Heart right ventricle (tissue), 16 donors: Measurements from ENCODE around the gene VSNL1. TPM values are rescaled to one million over a fixed set of nuclear protein-coding genes. Genes with fewer than 3 reads are reported as not detected.
"Not testable (repeated sequence)": the region's sequence is repeated elsewhere in the genome, so short reads cannot be mapped to it uniquely, and the experiment has no call there.

ENCODE experiments used
- ATAC-seq, 8 donors: fragments of 200-7000 bp; cut with Tn5 transposase; one replicate each; pipeline ENCODE4 v1.9.1; 2020; ENCODE audit warnings: mild to moderate bottlenecking in 8 of 8, moderate library complexity in 8 of 8, moderate number of reproducible peaks in 1 of 8
- DNase-seq, 2 donors: peaks; one replicate each; pipeline ENCODE4 v3.0.0-alpha.2; 2020
- H3K27ac ChIP-seq, 10 donors: fragments of 200-600 bp; sonication (generic) in 2 of 10; one replicate each; pipeline versions ENCODE4 v1.5.0 to v1.8.0; 2020 to 2022; ENCODE audit warnings: mild to moderate bottlenecking in 3 of 10
- H3K27me3 ChIP-seq, 7 donors: fragments of 200-600 bp; one replicate each; pipeline ENCODE4 v1.8.0; 2021 to 2022; ENCODE audit warnings: mild to moderate bottlenecking in 2 of 7
- H3K36me3 ChIP-seq, 9 donors: fragments of 200-600 bp; sonication (generic) in 1 of 9; one replicate each; pipeline versions ENCODE4 v1.5.0 to v1.8.0; 2020 to 2022; ENCODE audit warnings: mild to moderate bottlenecking in 2 of 9
- H3K4me1 ChIP-seq, 9 donors: fragments of 200-600 bp; sonication (generic) in 1 of 9; one replicate each; pipeline versions ENCODE4 v1.5.0 to v1.8.0; 2020 to 2022; ENCODE audit warnings: mild to moderate bottlenecking in 4 of 9
- H3K4me3 ChIP-seq, 10 donors: fragments of 200-600 bp; sonication (generic) in 2 of 10; one replicate each; pipeline versions ENCODE4 v1.5.0 to v1.8.0; 2020 to 2022; ENCODE audit warnings: mild to moderate bottlenecking in 7 of 10, moderate library complexity in 2 of 10
- H3K9me3 ChIP-seq, 11 donors: fragments of 200-600 bp in 10 of 11; sonication (generic) in 2 of 11; one replicate each; pipeline versions ENCODE4 v1.5.0 to v1.8.0; 2013 to 2022; ENCODE audit warnings: mild to moderate bottlenecking in 2 of 11, control low read depth in 1 of 11, moderate library complexity in 1 of 11
- CTCF ChIP-seq, 9 donors: fragments of 200-600 bp; sonication (generic) in 2 of 9; IDR thresholded peaks; one replicate each; pipeline versions ENCODE4 v1.5.0 to v1.8.0; 2021 to 2022; ENCODE audit warnings: antibody characterized with exemption in 9 of 9, mild to moderate bottlenecking in 5 of 9, moderate library complexity in 1 of 9
- WGBS, 2 donors: extraction: QIAGEN DNeasy Blood & Tissue Kit; methylation state at CpG; one replicate each; pipeline ENCODE4 v1.1.7; 2013; ENCODE audit warnings: inconsistent platforms in 1 of 2; 5-methylcytosine and 5-hydroxymethylcytosine counted together
- intact Hi-C, 10 donors: fragments of 100-400 bp; cut with DNase I; formaldehyde crosslinking; loops; one replicate each; pipeline versions ENCODE4 v1.11.1 to v1.14.2; 2022
- polyA plus RNA-seq, 2 donors: library from polyadenylated mRNA; stranded (reverse); fragments of 200-250 nt; gene quantifications; one replicate each; pipeline ENCODE4 v1.2.3, GENCODE V29; 2013
- total RNA-seq, 10 donors: library from RNA; stranded (reverse); fragmentation: NEBNext Ultra II Directional in 3 of 10; extraction: Animal tissue kit (Norgen Biotek cat#: 25700) in 3 of 10; gene quantifications; one replicate each; pipeline versions ENCODE4 v1.2.1 to v1.2.4, GENCODE V29; 2021 to 2023
- donor health status: Arrhythmogenic right ventricular cardiomyopathy.
- donor health status: ischemic (EF 13 %, LVEDD 7.1; RV severe dilation, severe dysfunction).
- donor health status: healthy with polysubstance abuse.
- donor health status: DM: no; HTN: yes; CAD: no.
- donor health status: DM: no; HTN: no; CAD: no.
- donor health status: ischemic (EF 25% LVEDD 6.9; RV normal size, moderate dysfunction).
- donor health status: ischemic (EF 25% LVEDD 5.7; RV mildly dilated, moderate dysfunction).
- donor health status: healthy.
- donor health status: DM: yes; HTN: yes; CAD: no.
- donor health status: Ischemic cardiomyopathy.
- donor health status: ischemic (EF 35%, LVEDD 5.7; RV mildly dilated, moderate dysfunction).
- donor health status: nonischemic (EF 11% LVEDD 7.7; RV severe dilation, severe dysfunction).
- donor health status: DM: yes; HTN: yes; CAD: no.
- donor health status: PGD.
- donor health status: ischemic (EF 29% LVEDD 5.4; RV normal size, mild dysfunction).
- donor health status: nonischemic (EF 23%, LVEDD 6.1; RV moderate dilation, normal function).

Gene VSNL1
- total and polyA plus RNA-seq, 12 donors: 5.9 to 24.3 (median 17.3) TPM

- Histone ChIP-seq H3K27ac (no peak overlapping the region), H3K4me3 (no peak overlapping the region), H3K36me3 (no peaks in the 10 kb centered on the region), H3K27me3 (no peaks in the 10 kb centered on the region), H3K9me3 (no peaks in the 10 kb centered on the region), H3K4me1 (peaks cover 0 to 7% (median 0%) of the 10 kb centered on the region in 9 donors)
- ATAC-seq (no peak), DNase-seq (no peak)
- intact Hi-C loops: loop anchor here in 1 of 10 donors (10.0 kb wide), 1 partner anchor 63 kb away; no protein-coding TSS in a partner anchor
- TF ChIP-seq CTCF (IDR thresholded peaks at IDR 0.05): no peak
Measured at GRCh38 chr2:17558053-17558452, 17.6 kb downstream of the VSNL1 start.

- Histone ChIP-seq H3K4me1 (peaks cover 0 to 8% (median 0%) of the 10 kb centered on the region in 9 donors), H3K36me3 (no peaks in the 10 kb centered on the region), H3K27ac (no peak overlapping the region), H3K4me3 (no peak overlapping the region), H3K9me3 (no peaks in the 10 kb centered on the region), H3K27me3 (no peaks in the 10 kb centered on the region)
- intact Hi-C loops: loop anchor here in 1 of 10 donors (10.0 kb wide), 1 partner anchor 64 kb away; no protein-coding TSS in a partner anchor
- WGBS, 2 donors: 83 to 88% methylated on average over 3 of the region's 3 CpGs
- DNase-seq (no peak), ATAC-seq (no peak)
- TF ChIP-seq CTCF (IDR thresholded peaks at IDR 0.05): no peak
Measured at GRCh38 chr2:17558878-17559277, 18.4 kb downstream of the VSNL1 start.

GRCh38 chr2:17565726-17566125 is 25.2 kb downstream of the VSNL1 start:
- H3K27me3 ChIP-seq, intact Hi-C loops: not testable (repeated sequence)
- 88 to 90% methylated on average over 3 of the region's 3 CpGs for WGBS, 2 donors

GRCh38 chr2:17571681-17572080 is 31.2 kb downstream of the VSNL1 start:
- H3K27me3 ChIP-seq: no peaks in the 10 kb centered on the region
- no peak overlapping the region for H3K27ac ChIP-seq
- 38 to 48% methylated on average over 1 of the region's 1 CpG for WGBS, 2 donors
- no peaks in the 10 kb centered on the region for H3K36me3 ChIP-seq
- intact Hi-C loops: no loop called here
- no peak overlapping the region for H3K4me3 ChIP-seq
- no peak for ATAC-seq
- H3K4me1 ChIP-seq: peaks cover 0 to 7% (median 0%) of the 10 kb centered on the region in 9 donors
- no peaks in the 10 kb centered on the region for H3K9me3 ChIP-seq
- no peak for TF ChIP-seq CTCF (IDR thresholded peaks at IDR 0.05)
- DNase-seq: no peak

More at GRCh38 chr2:17565726-17566125, 25.2 kb downstream of the VSNL1 start:
- H3K27ac ChIP-seq, H3K4me3 ChIP-seq, H3K36me3 ChIP-seq, ATAC-seq, DNase-seq, H3K9me3 ChIP-seq: not testable (repeated sequence)
- peaks cover 0 to 11% (median 0%) of the 10 kb centered on the region in 9 donors for H3K4me1 ChIP-seq

GRCh38 chr2:17573085-17573803 is 32.7 kb downstream of the VSNL1 start:
- peak in 6 of 9 donors; percentile 10 to 36 (median 24) for TF ChIP-seq CTCF (IDR thresholded peaks at IDR 0.05)
- Histone ChIP-seq H3K27me3 (no peaks in the 10 kb centered on the region), H3K9me3 (no peaks in the 10 kb centered on the region), H3K4me3 (no peak overlapping the region), H3K27ac (no peak overlapping the region), H3K36me3 (no peaks in the 10 kb centered on the region), H3K4me1 (peaks cover 0 to 7% (median 0%) of the 10 kb centered on the region in 9 donors)
- WGBS, 2 donors: 81 to 92% methylated on average over 3 of the region's 3 CpGs
- DNase-seq (no peak), ATAC-seq (no peak)
- intact Hi-C loops: no loop called here
